ENCODE data around the gene MON2. TPM values are rescaled to one million over a fixed set of nuclear protein-coding genes. Genes with fewer than 3 reads are reported as not detected.
A peak's percentile ranks its signal among the peaks of the same experiment; 100 is the strongest.

Gene MON2
- total and polyA plus RNA-seq, 10 of the 15 experiments (the other 5 are each of a cell fraction or from before 2014, with no cell fraction given) = 5.4 to 34.3 (median 23.4) TPM

GRCh38 chr12:62522984-62523383 is 56.4 kb downstream of the MON2 start:
- no peaks in the 10 kb centered on the region for H3K4me1 ChIP-seq (ENCODE audit: control insufficient read depth, insufficient read depth, low read length)
- no peak overlapping the region for H2AFZ ChIP-seq (ENCODE audit: control insufficient read depth, low read depth, low read length)
- CTCF ChIA-PET = interaction anchor here (0.9 to 2.1 kb wide), 11 partner anchors 12 to 290 kb away, joined by 3 to 12 read pairs (median 3); no protein-coding TSS in a partner anchor
- H3K27ac ChIP-seq (ENCODE audit: control insufficient read depth, insufficient read depth) = no peak overlapping the region
- peak; percentile 62 for ATAC-seq
- no peaks in the 10 kb centered on the region for H4K20me1 ChIP-seq (ENCODE audit: control insufficient read depth, insufficient read depth)
- BruUV-seq (replicated peaks) = no TSS peak
- intact Hi-C loops (cut with micrococcal nuclease; ENCODE audit: unreplicated experiment) = no loop called here
- peak; percentile 66 for FAIRE-seq
- no peak overlapping the region for H3K9ac ChIP-seq (ENCODE audit: control insufficient read depth, insufficient read depth, low read length)
- H3K27me3 ChIP-seq (replicated peaks in 1 of 2; ENCODE audit: control insufficient read depth in 2 of 2, insufficient read depth in 2 of 2, low read length in 1 of 2) = no peaks in the 10 kb centered on the region
- SMC1A ChIA-PET (ENCODE audit: uncharacterized antibody, unreplicated experiment) = interaction anchor here (1.2 to 1.5 kb wide), 3 partner anchors 19 to 59 kb away, joined by 3 to 4 read pairs (median 4); no protein-coding TSS in a partner anchor
- RAD21 ChIA-PET (ENCODE audit: unreplicated experiment) = interaction anchor here (1.1 to 1.8 kb wide), 4 partner anchors 16 to 272 kb away, joined by 3 to 6 read pairs (median 3); no protein-coding TSS in a partner anchor
- no peaks in the 10 kb centered on the region for H3K9me3 ChIP-seq (replicated peaks; ENCODE audit: control insufficient read depth, insufficient read depth, low read length)
- no peak overlapping the region for H3K4me3 ChIP-seq
- TF ChIP-seq RAD21 (IDR thresholded peaks at IDR 0.05; ENCODE audit: insufficient read depth, low read depth, low read length) = peak; percentile 42
- no peak for TF ChIP-seq EGR1 (IDR thresholded peaks at IDR 0.05; ENCODE audit: borderline replicate concordance in 1 of 2, low read depth in 2 of 2, low read length in 2 of 2)
- TF ChIP-seq, protein P1, sequence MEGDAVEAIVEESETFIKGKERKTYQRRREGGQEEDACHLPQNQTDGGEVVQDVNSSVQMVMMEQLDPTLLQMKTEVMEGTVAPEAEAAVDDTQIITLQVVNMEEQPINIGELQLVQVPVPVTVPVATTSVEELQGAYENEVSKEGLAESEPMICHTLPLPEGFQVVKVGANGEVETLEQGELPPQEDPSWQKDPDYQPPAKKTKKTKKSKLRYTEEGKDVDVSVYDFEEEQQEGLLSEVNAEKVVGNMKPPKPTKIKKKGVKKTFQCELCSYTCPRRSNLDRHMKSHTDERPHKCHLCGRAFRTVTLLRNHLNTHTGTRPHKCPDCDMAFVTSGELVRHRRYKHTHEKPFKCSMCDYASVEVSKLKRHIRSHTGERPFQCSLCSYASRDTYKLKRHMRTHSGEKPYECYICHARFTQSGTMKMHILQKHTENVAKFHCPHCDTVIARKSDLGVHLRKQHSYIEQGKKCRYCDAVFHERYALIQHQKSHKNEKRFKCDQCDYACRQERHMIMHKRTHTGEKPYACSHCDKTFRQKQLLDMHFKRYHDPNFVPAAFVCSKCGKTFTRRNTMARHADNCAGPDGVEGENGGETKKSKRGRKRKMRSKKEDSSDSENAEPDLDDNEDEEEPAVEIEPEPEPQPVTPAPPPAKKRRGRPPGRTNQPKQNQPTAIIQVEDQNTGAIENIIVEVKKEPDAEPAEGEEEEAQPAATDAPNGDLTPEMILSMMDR (IDR thresholded peaks at IDR 0.05 in 2 of 3, conservative IDR thresholded peaks at IDR 0.05 in 1 of 3; ENCODE audit: control insufficient read depth in 2 of 3, extremely low read depth in 1 of 3, insufficient read depth in 1 of 3, low read depth in 3 of 3, low read length in 3 of 3) = peak in 1 of 3 experiments; percentile 28; a peak in 1 of 6 replicates
- peaks cover 0 to 11% of the 10 kb centered on the region in 2 experiments; a peak in 2 of 4 replicates for H3K36me3 ChIP-seq (ENCODE audit: control insufficient read depth in 2 of 2, insufficient read depth in 2 of 2, low read length in 1 of 2)
- POLR2A ChIA-PET = interaction anchor here (0.9 kb wide), 1 partner anchor 18 kb away, joined by 3 read pairs; no protein-coding TSS in a partner anchor
- no peak overlapping the region for H3K4me2 ChIP-seq (ENCODE audit: control insufficient read depth, insufficient read depth)
- 100% methylated on average over 2 of the region's 2 CpGs for WGBS (ENCODE audit: insufficient coverage, insufficient replicate concordance, low lambda C conversion rate, missing lambda C conversion rate)
- no peaks in the 10 kb centered on the region for H3K79me2 ChIP-seq (ENCODE audit: control insufficient read depth, insufficient read depth, low read length)
- DNase-seq (ENCODE audit: low read depth, low spot score) = no peak
- in situ Hi-C loops (cut with MboI) = no loop called here
